ACC112 (cell line): ENCODE results near the gene SLC6A16.

ENCODE experiments used
- H2AFZ ChIP-seq: fragments of 200-600 bp; sonication (generic); one replicate; pipeline ENCODE4 v1.6.0; 2017; ENCODE audit warnings: antibody characterized with exemption, low read length; ENCODE audit not compliant: unreplicated experiment
- H3K27ac ChIP-seq: fragments of 200-600 bp; sonication (generic); 2 replicates; pipeline ENCODE4 v1.5.1; 2014; ENCODE audit warnings: low read depth, mild to moderate bottlenecking, antibody characterized with exemption, low read length, moderate library complexity
- H3K27me3 ChIP-seq: fragments of 200-600 bp; sonication (generic); 2 replicates; pipeline ENCODE4 v1.6.1; 2014; ENCODE audit warnings: mild to moderate bottlenecking, antibody characterized with exemption, low read length, moderate library complexity, mixed read lengths; ENCODE audit not compliant: insufficient read depth
- H3K36me3 ChIP-seq: fragments of 200-600 bp; sonication (generic); 2 replicates; pipeline ENCODE4 v1.6.1; 2016; ENCODE audit warnings: mild to moderate bottlenecking, antibody characterized with exemption, low read length, moderate library complexity, mixed read lengths; ENCODE audit not compliant: insufficient read depth
- H3K4me1 ChIP-seq: fragments of 200-600 bp; sonication (generic); one replicate; pipeline ENCODE4 v1.6.1; 2016; ENCODE audit warnings: low read length, mixed read lengths; ENCODE audit not compliant: insufficient read depth, unreplicated experiment, control insufficient read depth
- H3K4me3 ChIP-seq: fragments of 200-600 bp; sonication (generic); 2 replicates; pipeline ENCODE4 v1.5.1; 2014; ENCODE audit warnings: mild to moderate bottlenecking, low read depth, low read length
- H3K79me2 ChIP-seq: fragments of 200-600 bp; sonication (generic); one replicate; pipeline ENCODE4 v1.6.0; 2016; ENCODE audit warnings: low read length; ENCODE audit not compliant: control insufficient read depth, unreplicated experiment, insufficient read depth

The SLC6A16 gene

DNA sequence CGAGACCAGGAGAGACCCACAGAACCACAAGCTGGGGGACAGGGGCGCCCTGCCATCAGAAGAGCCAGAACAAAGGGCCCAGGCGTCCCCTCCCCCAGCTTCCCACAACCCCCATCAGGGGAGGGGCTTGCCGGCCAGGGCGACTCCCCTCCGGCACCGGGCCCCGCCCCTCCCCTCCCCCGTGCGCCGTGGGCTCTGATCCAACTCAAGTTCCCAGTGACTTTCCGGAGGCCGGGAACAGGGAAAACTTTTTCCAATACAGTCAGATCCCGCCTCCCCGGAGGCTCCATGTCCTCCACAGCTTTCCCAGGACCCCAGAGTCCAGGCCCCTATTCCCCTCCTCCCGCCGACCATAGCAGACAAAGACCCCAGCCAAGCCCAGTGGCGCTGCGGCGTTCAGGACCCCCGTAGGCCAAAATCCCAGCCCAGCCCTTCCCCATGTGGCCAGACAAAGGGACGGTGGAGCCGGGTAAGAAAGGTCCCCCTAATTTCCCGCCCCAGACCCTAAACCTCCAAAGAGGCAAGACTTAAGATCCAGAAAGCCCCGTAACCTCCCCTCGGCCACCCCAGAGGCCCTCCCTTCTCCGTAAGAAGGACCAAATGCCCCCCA lies 36.6 kb upstream of the SLC6A16 start:
- Histone ChIP-seq H3K4me3 (peak overlapping the region; percentile 84), H3K27me3 (no peaks in the 10 kb centered on the region), H3K27ac (no peak overlapping the region), H3K36me3 (no peaks in the 10 kb centered on the region), H2AFZ (peak overlapping the region; percentile 36), H3K79me2 (no peaks in the 10 kb centered on the region), H3K4me1 (no peaks in the 10 kb centered on the region)

DNA sequence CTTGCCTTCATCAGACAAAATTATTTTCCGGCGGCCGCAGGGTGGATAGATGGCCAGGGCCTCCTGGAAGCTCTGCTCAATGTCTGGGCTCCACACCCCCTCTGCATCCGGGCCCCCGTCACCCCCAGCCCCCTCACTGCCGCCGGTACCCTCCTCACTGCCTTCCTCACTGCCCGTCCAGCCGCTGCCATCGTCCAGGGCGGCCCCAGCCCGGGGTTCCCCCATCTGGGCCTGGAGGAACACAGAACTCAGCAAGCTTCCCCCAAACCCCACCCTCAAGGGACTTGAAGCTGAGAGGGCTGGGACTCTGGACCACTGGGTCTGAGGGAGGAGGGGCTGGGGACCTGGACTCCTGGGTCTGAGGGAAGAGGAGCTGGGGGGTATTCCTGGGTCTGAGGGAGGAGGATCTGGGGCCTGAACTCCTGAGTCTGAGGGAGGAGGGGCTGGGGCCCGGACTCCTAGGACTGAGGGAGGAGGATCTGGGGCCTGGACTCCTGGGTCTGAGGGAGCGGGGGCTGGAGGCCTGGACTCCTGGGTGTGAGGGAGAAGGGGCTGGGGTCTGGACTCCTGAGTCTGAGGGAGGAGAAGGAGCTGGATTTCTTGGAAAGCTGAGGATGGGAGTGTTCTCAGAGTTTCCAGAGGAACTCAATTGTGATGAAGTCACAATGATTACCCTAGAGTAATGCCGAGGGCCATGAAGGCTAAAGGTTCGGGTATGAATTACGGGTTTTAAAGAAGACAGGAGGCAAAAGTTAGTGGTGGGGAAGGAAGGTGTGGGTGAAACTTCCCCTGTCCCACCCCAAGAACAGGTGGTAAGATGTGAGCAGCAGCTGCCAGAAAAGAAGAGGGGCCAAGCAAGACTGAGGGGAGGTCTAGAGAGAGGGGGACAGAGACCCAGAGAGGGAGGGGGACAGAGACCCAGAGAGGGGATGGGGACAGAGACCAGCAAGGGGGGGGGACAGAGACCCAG lies 35.1 kb upstream of the SLC6A16 start:
- Histone ChIP-seq H3K27ac (no peak overlapping the region), H3K36me3 (no peaks in the 10 kb centered on the region), H3K27me3 (no peaks in the 10 kb centered on the region), H3K4me3 (no peak overlapping the region), H3K4me1 (no peaks in the 10 kb centered on the region), H3K79me2 (no peaks in the 10 kb centered on the region), H2AFZ (no peak overlapping the region)

DNA sequence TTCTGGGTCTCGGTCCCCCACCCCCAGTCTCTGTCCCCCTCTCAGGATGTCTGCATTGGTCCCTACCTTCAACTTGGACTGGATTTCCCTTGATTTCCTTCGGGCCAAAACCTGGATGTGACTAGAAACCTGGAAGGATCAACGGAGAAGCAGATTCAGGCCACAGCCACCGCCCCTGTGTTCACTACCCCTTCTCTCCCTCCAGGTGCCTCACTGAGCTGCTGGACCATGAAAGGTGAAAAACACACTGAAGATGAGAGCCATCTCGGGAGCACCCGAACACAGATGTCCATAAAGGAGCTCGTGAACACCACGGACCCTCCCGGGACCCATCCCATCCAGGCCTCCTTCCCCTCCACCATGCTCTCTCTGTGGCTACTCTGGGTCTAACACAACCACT lies 32.2 kb upstream of the SLC6A16 start:
- H3K4me1 ChIP-seq, result no peaks in the 10 kb centered on the region
- H3K79me2 ChIP-seq, result no peaks in the 10 kb centered on the region
- H3K27ac ChIP-seq, result no peak overlapping the region
- no peak overlapping the region for H3K4me3 ChIP-seq
- no peaks in the 10 kb centered on the region for H3K27me3 ChIP-seq
- no peaks in the 10 kb centered on the region for H3K36me3 ChIP-seq
- no peak overlapping the region for H2AFZ ChIP-seq

DNA sequence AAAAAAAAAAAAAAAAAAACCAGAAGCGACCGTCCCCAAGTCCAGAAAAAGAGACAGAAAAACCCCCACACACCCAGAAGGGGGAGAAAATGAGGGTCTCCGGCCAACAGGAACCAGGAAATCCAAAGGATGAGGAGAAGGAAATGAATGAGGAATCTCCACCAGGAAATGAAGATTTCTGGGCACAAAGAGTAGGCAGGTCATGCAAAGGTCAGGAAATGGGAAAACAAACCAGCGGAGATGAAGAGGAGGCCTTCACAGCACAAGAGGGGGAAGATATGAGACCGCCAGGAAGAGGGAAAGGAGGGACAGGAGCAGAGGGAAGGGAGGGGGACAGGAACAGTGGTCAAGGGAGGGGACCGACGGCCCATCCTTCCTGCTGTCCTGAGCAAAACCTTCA lies 31.4 kb upstream of the SLC6A16 start:
- Histone ChIP-seq H3K27me3 (no peaks in the 10 kb centered on the region), H3K4me3 (no peak overlapping the region), H2AFZ (no peak overlapping the region), H3K27ac (no peak overlapping the region), H3K79me2 (no peaks in the 10 kb centered on the region), H3K4me1 (no peaks in the 10 kb centered on the region), H3K36me3 (no peaks in the 10 kb centered on the region)

DNA sequence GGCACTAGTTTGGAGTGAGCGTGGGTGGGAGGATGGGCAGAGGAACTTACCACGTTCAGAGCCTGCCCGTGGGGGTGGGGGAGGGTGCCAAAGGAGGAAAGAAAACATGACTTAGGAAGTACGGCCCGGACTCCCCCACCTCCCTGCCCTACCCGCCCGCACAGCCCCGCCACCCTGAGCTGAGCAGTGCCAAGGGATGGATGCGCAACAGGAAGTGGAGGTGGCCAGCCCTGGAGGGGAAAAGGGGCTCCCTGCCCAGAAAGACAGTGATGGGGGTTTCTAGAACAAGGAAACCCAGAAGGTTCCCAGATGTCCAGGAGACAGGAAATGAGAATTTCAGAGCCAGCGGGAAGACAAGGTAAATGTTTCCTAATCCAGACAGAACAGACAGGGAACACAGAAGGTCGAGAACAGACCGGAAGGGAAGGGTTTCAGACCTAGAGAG lies 30.9 kb upstream of the SLC6A16 start:
- Histone ChIP-seq H3K36me3 (no peaks in the 10 kb centered on the region), H3K4me1 (no peaks in the 10 kb centered on the region), H3K4me3 (no peak overlapping the region), H2AFZ (no peak overlapping the region), H3K79me2 (no peaks in the 10 kb centered on the region), H3K27me3 (no peaks in the 10 kb centered on the region), H3K27ac (no peak overlapping the region)

DNA sequence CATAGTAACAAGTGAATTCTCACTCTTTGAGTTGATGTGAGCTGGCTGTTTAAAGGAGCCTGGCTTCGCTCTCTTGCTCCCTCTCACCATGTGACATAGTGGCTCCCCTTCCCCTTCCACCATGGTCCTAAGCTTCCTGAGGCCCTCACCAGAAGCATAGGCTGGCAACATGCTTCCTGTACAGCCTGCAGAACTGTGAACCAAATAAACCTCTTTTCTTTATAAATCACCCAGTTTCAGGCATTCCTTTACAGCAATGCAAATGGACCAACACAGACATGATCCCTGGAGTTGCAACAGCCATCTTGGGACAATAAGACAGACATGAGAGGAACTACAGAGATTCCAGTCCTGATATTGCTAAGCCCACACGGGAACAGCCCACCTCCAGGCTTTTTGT lies 24.6 kb upstream of the SLC6A16 start:
- H3K27ac ChIP-seq, result no peak overlapping the region
- no peak overlapping the region for H3K4me3 ChIP-seq
- no peak overlapping the region for H2AFZ ChIP-seq
- H3K27me3 ChIP-seq, result no peaks in the 10 kb centered on the region
- H3K36me3 ChIP-seq, result peaks cover 3% of the 10 kb centered on the region; the same call in 1 of the 2 replicates
- no peaks in the 10 kb centered on the region for H3K4me1 ChIP-seq
- H3K79me2 ChIP-seq, result no peaks in the 10 kb centered on the region

DNA sequence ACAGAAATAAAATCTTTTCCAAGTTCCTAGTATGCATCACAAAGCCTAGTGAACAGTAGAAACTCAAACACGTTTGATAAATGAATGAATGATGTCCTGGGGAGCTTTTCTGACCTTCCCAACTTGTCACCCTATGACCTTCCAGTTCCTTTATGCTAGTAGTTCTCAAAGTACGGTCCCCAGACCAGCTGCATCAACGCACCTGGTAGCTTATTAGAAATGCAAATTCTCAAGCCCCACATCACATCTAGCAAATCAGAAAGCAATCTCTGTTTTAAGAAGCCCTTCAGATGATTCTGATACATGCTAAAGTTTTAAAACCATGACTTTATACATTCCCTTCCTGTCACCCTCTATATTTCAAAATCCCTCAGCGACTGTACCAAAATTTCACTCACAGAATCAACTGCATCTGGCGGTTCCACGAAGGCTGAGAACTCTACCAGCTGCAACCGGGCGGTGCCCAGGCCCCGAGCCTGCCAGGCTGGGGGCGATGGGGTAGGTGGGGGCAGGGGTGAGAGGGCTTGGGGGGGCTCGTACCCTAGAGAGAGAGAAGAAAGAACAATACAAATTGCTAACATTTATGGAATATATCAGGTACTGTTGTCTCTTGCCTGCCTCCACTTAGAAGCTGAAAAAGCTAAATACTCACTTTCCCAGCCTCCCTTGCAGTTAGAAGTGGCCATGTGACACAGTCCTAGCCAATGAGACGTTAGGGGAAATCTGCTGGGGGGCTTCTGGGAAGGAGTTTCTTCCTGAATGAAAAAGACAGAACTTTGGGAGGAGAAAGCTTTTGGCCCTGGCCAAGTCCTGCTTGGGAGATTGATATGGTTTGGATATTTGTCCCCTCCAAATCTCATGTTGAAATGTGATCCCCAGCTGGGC lies 23.6 kb upstream of the SLC6A16 start:
- Histone ChIP-seq H3K36me3 (peaks cover 3% of the 10 kb centered on the region; the same call in 1 of the 2 replicates), H3K79me2 (no peaks in the 10 kb centered on the region), H3K27me3 (no peaks in the 10 kb centered on the region), H2AFZ (no peak overlapping the region), H3K4me3 (no peak overlapping the region), H3K4me1 (no peaks in the 10 kb centered on the region), H3K27ac (no peak overlapping the region)

DNA sequence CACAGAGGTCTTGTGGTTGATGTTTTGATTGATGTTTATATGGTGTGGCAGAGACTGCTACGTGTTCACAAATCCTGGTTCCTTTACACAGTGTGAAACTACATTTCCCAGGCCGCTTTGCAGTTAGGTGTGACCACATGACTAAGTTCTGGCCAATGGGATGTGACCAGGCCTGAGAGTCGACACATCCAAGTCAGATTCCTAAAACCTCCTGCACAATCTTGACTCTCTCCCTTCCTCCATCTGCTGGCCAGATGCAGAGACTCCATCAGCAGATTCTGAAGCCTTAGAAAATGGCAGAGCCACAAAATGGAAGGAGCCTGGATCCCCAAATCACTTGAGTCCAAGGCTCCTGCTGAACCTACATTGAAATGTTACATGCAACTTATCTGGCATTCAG lies 22.8 kb upstream of the SLC6A16 start:
- no peaks in the 10 kb centered on the region for H3K27me3 ChIP-seq
- no peak overlapping the region for H3K4me3 ChIP-seq
- H2AFZ ChIP-seq, result no peak overlapping the region
- peaks cover 3% of the 10 kb centered on the region; the same call in 1 of the 2 replicates for H3K36me3 ChIP-seq
- no peaks in the 10 kb centered on the region for H3K4me1 ChIP-seq
- H3K79me2 ChIP-seq, result no peaks in the 10 kb centered on the region
- no peak overlapping the region for H3K27ac ChIP-seq

DNA sequence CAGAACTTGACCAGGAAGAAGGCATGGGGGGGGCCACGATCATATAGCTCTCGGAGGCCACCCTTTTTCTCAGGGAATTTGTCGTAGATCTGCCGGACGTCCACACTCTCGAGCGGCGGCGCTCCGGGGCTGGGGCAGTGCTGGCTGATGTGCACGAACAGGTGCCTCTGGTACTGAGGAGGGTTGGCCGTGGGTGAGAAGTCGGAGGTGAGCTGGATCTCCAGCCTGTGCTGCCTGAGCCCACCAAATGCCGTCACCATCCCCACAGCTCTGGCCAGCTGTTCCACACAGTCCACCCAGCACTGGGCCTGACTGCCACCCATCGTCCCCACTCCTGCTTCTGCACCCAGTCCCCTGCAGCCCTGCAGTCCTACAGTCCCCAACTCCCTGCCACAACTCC lies 22.2 kb upstream of the SLC6A16 start:
- Histone ChIP-seq H3K79me2 (no peaks in the 10 kb centered on the region), H3K4me3 (no peak overlapping the region), H2AFZ (no peak overlapping the region), H3K4me1 (no peaks in the 10 kb centered on the region), H3K36me3 (peaks cover 3% of the 10 kb centered on the region; the same call in 1 of the 2 replicates), H3K27ac (no peak overlapping the region), H3K27me3 (no peaks in the 10 kb centered on the region)
